Osteocyte (in vitro differentiated cells): ENCODE data around the gene GPS1. TPM values are rescaled to one million over a fixed set of nuclear protein-coding genes. Genes with fewer than 3 reads are reported as not detected.

Source experiments
- DNase-seq: peaks from one replicate; pipeline ENCODE4 v3.0.0; 2021; ENCODE audit warnings: mixed read lengths; ENCODE audit not compliant: unreplicated experiment; ENCODE audit errors: extremely low spot score
- H3K27ac Mint-ChIP-seq: one replicate; pipeline ENCODE4 v1.8.0; 2021; ENCODE audit warnings: mild to moderate bottlenecking, mixed read lengths; ENCODE audit not compliant: unreplicated experiment
- H3K27me3 Mint-ChIP-seq: one replicate; pipeline ENCODE4 v1.8.0; 2021; ENCODE audit warnings: mixed read lengths; ENCODE audit not compliant: unreplicated experiment
- H3K36me3 Mint-ChIP-seq: one replicate; pipeline ENCODE4 v1.8.0; 2021; ENCODE audit warnings: mixed read lengths; ENCODE audit not compliant: unreplicated experiment
- H3K4me1 Mint-ChIP-seq: one replicate; pipeline ENCODE4 v1.8.0; 2021; ENCODE audit warnings: mixed read lengths; ENCODE audit not compliant: unreplicated experiment
- H3K4me3 Mint-ChIP-seq: one replicate; pipeline ENCODE4 v1.8.0; 2021; ENCODE audit warnings: mild to moderate bottlenecking, moderate library complexity, mixed read lengths; ENCODE audit not compliant: unreplicated experiment
- H3K9me3 Mint-ChIP-seq: one replicate; pipeline ENCODE4 v1.8.0; 2021; ENCODE audit warnings: mixed read lengths; ENCODE audit not compliant: unreplicated experiment
- CTCF ChIP-seq: fragments of 200-600 bp; sonication (generic); IDR thresholded peaks from 2 replicates; pipeline ENCODE4 v1.5.0; 2021; ENCODE audit warnings: antibody characterized with exemption, mild to moderate bottlenecking, moderate library complexity
- total RNA-seq: library from RNA; stranded (reverse); gene quantifications from 2 replicates; pipeline ENCODE4 v1.2.1, GENCODE V29; 2021

Gene GPS1
- total RNA-seq, 1 donor from 2014 or later = 108 TPM

- no peak for DNase-seq
- TF ChIP-seq CTCF = no peak
- Mint-ChIP-seq H3K4me3 (no peak overlapping the region), H3K36me3 (peaks cover 13% of the 10 kb centered on the region), H3K27ac (no peak overlapping the region), H3K9me3 (no peaks in the 10 kb centered on the region), H3K27me3 (no peaks in the 10 kb centered on the region), H3K4me1 (peaks cover 17% of the 10 kb centered on the region)
These were observed 2.8 kb downstream of the GPS1 start for GRCh38 chr17:82054351-82055022.

GRCh38 chr17:82055023-82055964, 3.6 kb downstream of the GPS1 start:
- H3K36me3 Mint-ChIP-seq = peaks cover 14% of the 10 kb centered on the region
- no peak overlapping the region for H3K4me3 Mint-ChIP-seq
- H3K27ac Mint-ChIP-seq = no peak overlapping the region
- H3K27me3 Mint-ChIP-seq = no peaks in the 10 kb centered on the region
- peaks cover 15% of the 10 kb centered on the region for H3K4me1 Mint-ChIP-seq
- no peak for TF ChIP-seq CTCF
- no peak for DNase-seq
- H3K9me3 Mint-ChIP-seq = no peaks in the 10 kb centered on the region

- no peak overlapping the region for H3K4me3 Mint-ChIP-seq
- no peak for DNase-seq
These were observed 4.4 kb downstream of the GPS1 start for GRCh38 chr17:82055965-82056728.

GRCh38 chr17:82056729-82057621, 5.3 kb downstream of the GPS1 start:
- H3K27ac Mint-ChIP-seq = no peak overlapping the region
- H3K9me3 Mint-ChIP-seq = no peaks in the 10 kb centered on the region
- no peaks in the 10 kb centered on the region for H3K27me3 Mint-ChIP-seq
- peaks cover 14% of the 10 kb centered on the region for H3K36me3 Mint-ChIP-seq
- DNase-seq = no peak
- TF ChIP-seq CTCF = no peak
- H3K4me1 Mint-ChIP-seq = peaks cover 9% of the 10 kb centered on the region
- H3K4me3 Mint-ChIP-seq = no peak overlapping the region

More at GRCh38 chr17:82055965-82056728, 4.4 kb downstream of the GPS1 start:
- Mint-ChIP-seq H3K27me3 (no peaks in the 10 kb centered on the region), H3K9me3 (no peaks in the 10 kb centered on the region), H3K4me1 (peaks cover 9% of the 10 kb centered on the region), H3K36me3 (peaks cover 14% of the 10 kb centered on the region), H3K27ac (no peak overlapping the region)
- TF ChIP-seq CTCF = no peak
